GM12878 (cell line): ENCODE data around the gene HMCN1.

Experiments used
- BCLAF1 ChIP-seq: fragments of 450-650 bp; IDR thresholded peaks from 2 replicates; pipeline ENCODE4 v1.6.1; 2017; ENCODE audit warnings: antibody characterized with exemption, mild to moderate bottlenecking, moderate library complexity
- CTCF ChIP-seq, 3 experiments: IDR thresholded peaks in 2 of 3; conservative IDR thresholded peaks in 1 of 3; 2 replicates each; pipeline ENCODE4 v1.5.1; 2011; ENCODE audit warnings: low read depth in 3 of 3, low read length in 3 of 3, mild to moderate bottlenecking in 3 of 3, control low read depth in 2 of 3, moderate library complexity in 2 of 3, inconsistent platforms in 1 of 3, mixed read lengths in 1 of 3; ENCODE audit not compliant: control insufficient read depth in 2 of 3, insufficient read depth in 1 of 3; ENCODE audit errors: extremely low read depth in 1 of 3
- EP300 ChIP-seq, 2 experiments: fragments of 150-350 bp in 1 of 2; IDR thresholded peaks; 2 replicates each; pipeline ENCODE4 v1.6.1; 2011 to 2012; ENCODE audit warnings: low read depth in 2 of 2, low read length in 2 of 2, borderline replicate concordance in 1 of 2, improper control_type of control experiment in 1 of 2, inconsistent platforms in 1 of 2; ENCODE audit not compliant: control insufficient read depth in 1 of 2
- HDAC6 ChIP-seq: fragments of 200-600 bp; sonication (generic); IDR thresholded peaks from one replicate; pipeline ENCODE4 v1.8.0; 2017; ENCODE audit warnings: antibody characterized with exemption; ENCODE audit not compliant: unreplicated experiment
- RAD21 ChIP-seq: IDR thresholded peaks from 2 replicates; pipeline ENCODE4 v1.6.1; 2011; ENCODE audit warnings: mild to moderate bottlenecking, low read depth, low read length, moderate library complexity; ENCODE audit not compliant: insufficient read depth
- RAD51 ChIP-seq: fragments of 450-650 bp; IDR thresholded peaks from 2 replicates; pipeline ENCODE4 v1.6.1; 2016; ENCODE audit warnings: moderate library complexity, mild to moderate bottlenecking, inconsistent platforms
- RCOR1 ChIP-seq: conservative IDR thresholded peaks from 2 replicates; pipeline ENCODE4 v1.6.1; 2012; ENCODE audit warnings: low read depth, low read length, improper control_type of control experiment
- SIN3A ChIP-seq: IDR thresholded peaks from 2 replicates; pipeline ENCODE4 v1.6.1; 2012; ENCODE audit warnings: low read depth, low read length, improper control_type of control experiment
- USF2 ChIP-seq: IDR thresholded peaks from 2 replicates; pipeline ENCODE4 v1.6.1; 2011; ENCODE audit warnings: low read depth, low read length, improper control_type of control experiment, borderline replicate concordance
- TF ChIP-seq, protein P1 (sequence below): IDR thresholded peaks from 2 replicates; pipeline ENCODE4 v1.6.1; 2012; ENCODE audit warnings: mild to moderate bottlenecking, low read depth, low read length

DNA sequence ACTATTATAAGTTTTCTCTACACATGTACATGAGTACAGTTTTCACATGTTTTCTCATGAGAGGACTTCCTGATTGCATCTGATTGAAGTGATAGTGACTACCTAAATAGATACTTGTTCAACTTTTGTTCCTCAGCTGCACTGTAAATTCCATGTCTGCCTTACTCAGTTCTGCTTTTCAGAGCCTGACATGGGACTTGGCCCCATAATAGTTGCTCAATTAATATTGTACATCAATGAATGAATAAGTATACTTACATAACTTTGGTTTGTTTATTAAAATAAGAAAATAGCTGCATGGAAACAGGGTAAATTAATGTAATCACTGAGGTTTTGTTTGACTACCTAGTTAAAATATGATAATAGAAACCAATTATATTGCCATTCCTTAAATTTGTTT is 78.7 kb downstream of the HMCN1 start:
- TF ChIP-seq SIN3A = no peak
- TF ChIP-seq CTCF (IDR thresholded peaks at IDR 0.05 in 2 of 3, conservative IDR thresholded peaks at IDR 0.05 in 1 of 3; ENCODE audit: control insufficient read depth in 2 of 3, extremely low read depth in 1 of 3, insufficient read depth in 1 of 3, low read depth in 3 of 3, low read length in 3 of 3) = no peak
- TF ChIP-seq USF2 = no peak
- TF ChIP-seq, protein P1, sequence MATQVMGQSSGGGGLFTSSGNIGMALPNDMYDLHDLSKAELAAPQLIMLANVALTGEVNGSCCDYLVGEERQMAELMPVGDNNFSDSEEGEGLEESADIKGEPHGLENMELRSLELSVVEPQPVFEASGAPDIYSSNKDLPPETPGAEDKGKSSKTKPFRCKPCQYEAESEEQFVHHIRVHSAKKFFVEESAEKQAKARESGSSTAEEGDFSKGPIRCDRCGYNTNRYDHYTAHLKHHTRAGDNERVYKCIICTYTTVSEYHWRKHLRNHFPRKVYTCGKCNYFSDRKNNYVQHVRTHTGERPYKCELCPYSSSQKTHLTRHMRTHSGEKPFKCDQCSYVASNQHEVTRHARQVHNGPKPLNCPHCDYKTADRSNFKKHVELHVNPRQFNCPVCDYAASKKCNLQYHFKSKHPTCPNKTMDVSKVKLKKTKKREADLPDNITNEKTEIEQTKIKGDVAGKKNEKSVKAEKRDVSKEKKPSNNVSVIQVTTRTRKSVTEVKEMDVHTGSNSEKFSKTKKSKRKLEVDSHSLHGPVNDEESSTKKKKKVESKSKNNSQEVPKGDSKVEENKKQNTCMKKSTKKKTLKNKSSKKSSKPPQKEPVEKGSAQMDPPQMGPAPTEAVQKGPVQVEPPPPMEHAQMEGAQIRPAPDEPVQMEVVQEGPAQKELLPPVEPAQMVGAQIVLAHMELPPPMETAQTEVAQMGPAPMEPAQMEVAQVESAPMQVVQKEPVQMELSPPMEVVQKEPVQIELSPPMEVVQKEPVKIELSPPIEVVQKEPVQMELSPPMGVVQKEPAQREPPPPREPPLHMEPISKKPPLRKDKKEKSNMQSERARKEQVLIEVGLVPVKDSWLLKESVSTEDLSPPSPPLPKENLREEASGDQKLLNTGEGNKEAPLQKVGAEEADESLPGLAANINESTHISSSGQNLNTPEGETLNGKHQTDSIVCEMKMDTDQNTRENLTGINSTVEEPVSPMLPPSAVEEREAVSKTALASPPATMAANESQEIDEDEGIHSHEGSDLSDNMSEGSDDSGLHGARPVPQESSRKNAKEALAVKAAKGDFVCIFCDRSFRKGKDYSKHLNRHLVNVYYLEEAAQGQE = no peak
- TF ChIP-seq RAD21 = no peak
- TF ChIP-seq RAD51 = no peak
- no peak for TF ChIP-seq BCLAF1
- TF ChIP-seq HDAC6 = no peak
- no peak for TF ChIP-seq EP300 (IDR thresholded peaks at IDR 0.05; ENCODE audit: borderline replicate concordance in 1 of 2, control insufficient read depth in 1 of 2, low read depth in 2 of 2, low read length in 2 of 2)
- TF ChIP-seq RCOR1 = no peak
